HEK293 (cell line): ENCODE results near the gene OR7C1.

Source experiments
- CTCF ChIA-PET: fragments of 350-600 bp; formaldehyde crosslinking; extraction: SDS; loops from one replicate; lab custom pipeline; 2021; ENCODE audit warnings: antibody characterized with exemption; lab: Yijun Ruan, JAX
- POLR2A ChIA-PET: fragments of 300-600 bp; formaldehyde crosslinking; extraction: SDS; loops from one replicate; lab custom pipeline; 2020; ENCODE audit warnings: antibody characterized with exemption, inconsistent platforms; lab: Yijun Ruan, JAX
- H3K27ac ChIP-seq: fragments of 200-500 bp; sonication (Bioruptor generic); 2 replicates; pipeline ENCODE4 v1.5.1; 2014; ENCODE audit warnings: low read depth, low read length, control low read depth, inconsistent platforms; ENCODE audit errors: extremely low read depth
- H3K36me3 ChIP-seq, 2 experiments: fragments of 200-500 bp in 1 of 2; sonication (Bioruptor generic) in 1 of 2; 1 replicate in 1 of 2; 2 replicates in 1 of 2; pipeline ENCODE4 v1.5.1; 2014 to 2017; ENCODE audit warnings: inconsistent platforms in 2 of 2, low read length in 2 of 2; ENCODE audit not compliant: control insufficient read depth in 2 of 2, insufficient read depth in 1 of 2
- H3K4me1 ChIP-seq: fragments of 200-500 bp; sonication (Bioruptor generic); 2 replicates; pipeline ENCODE4 v1.5.1; 2014; ENCODE audit warnings: mild to moderate bottlenecking, low read length, inconsistent platforms; ENCODE audit not compliant: control insufficient read depth, insufficient read depth
- H3K4me3 ChIP-seq: 2 replicates; pipeline ENCODE4 v1.5.1; 2011; ENCODE audit warnings: low read depth, mild to moderate bottlenecking, control low read depth, low read length, moderate library complexity
- H3K9me3 ChIP-seq: fragments of 200-500 bp; sonication (Bioruptor generic); 2 replicates; pipeline ENCODE4 v1.5.1; 2014; ENCODE audit warnings: low read depth, low read length, inconsistent platforms; ENCODE audit not compliant: control insufficient read depth, insufficient read depth
- GLIS2 ChIP-seq: fragments of 450-650 bp; formaldehyde crosslinking; IDR thresholded peaks from 2 replicates; pipeline ENCODE4 v1.5.1; 2016; ENCODE audit warnings: missing biosample characterization, missing genetic modification characterization
- KLF16 ChIP-seq: fragments of 450-650 bp; formaldehyde crosslinking; IDR thresholded peaks from 2 replicates; pipeline ENCODE4 v1.5.1; 2017; ENCODE audit warnings: missing biosample characterization, missing genetic modification characterization
- MYNN ChIP-seq: fragments of 450-650 bp; formaldehyde crosslinking; IDR thresholded peaks from 2 replicates; pipeline ENCODE4 v1.5.1; 2016; ENCODE audit warnings: missing biosample characterization, missing genetic modification characterization, borderline replicate concordance
- RBAK ChIP-seq: fragments of 450-650 bp; formaldehyde crosslinking; IDR thresholded peaks from 2 replicates; pipeline ENCODE4 v1.5.1; 2016; ENCODE audit warnings: missing biosample characterization, missing genetic modification characterization
- ZNF140 ChIP-seq: fragments of 450-650 bp; formaldehyde crosslinking; IDR thresholded peaks from 2 replicates; pipeline ENCODE4 v1.5.1; 2016; ENCODE audit warnings: missing biosample characterization, missing genetic modification characterization
- ZNF223 ChIP-seq: fragments of 450-650 bp; formaldehyde crosslinking; IDR thresholded peaks from 2 replicates; pipeline ENCODE4 v1.5.1; 2016; ENCODE audit warnings: missing biosample characterization, missing genetic modification characterization
- ZNF274 ChIP-seq, 2 experiments: fragments of 200-500 bp in 1 of 2; fragments of 450-650 bp in 1 of 2; sonication (Bioruptor generic) in 1 of 2; formaldehyde crosslinking in 1 of 2; IDR thresholded peaks; 2 replicates each; pipeline versions ENCODE4 v1.5.1 to v1.6.1; 2014 to 2016; ENCODE audit warnings: borderline replicate concordance in 1 of 2, inconsistent platforms in 1 of 2, low read length in 1 of 2, missing biosample characterization in 1 of 2, missing genetic modification characterization in 1 of 2
- ZNF350 ChIP-seq: fragments of 450-650 bp; formaldehyde crosslinking; IDR thresholded peaks from 2 replicates; pipeline ENCODE4 v1.5.0; 2017; ENCODE audit warnings: missing biosample characterization, mild to moderate bottlenecking, missing genetic modification characterization
- ZNF664 ChIP-seq: fragments of 450-650 bp; formaldehyde crosslinking; IDR thresholded peaks from 2 replicates; pipeline ENCODE4 v1.5.1; 2016; ENCODE audit warnings: missing biosample characterization, missing genetic modification characterization
- TF ChIP-seq, protein P1 (sequence below): fragments of 450-650 bp; IDR thresholded peaks from 2 replicates; pipeline ENCODE4 v1.5.1; 2018; ENCODE audit warnings: missing biosample characterization, mild to moderate bottlenecking, missing genetic modification characterization

OR7C1 gene

DNA sequence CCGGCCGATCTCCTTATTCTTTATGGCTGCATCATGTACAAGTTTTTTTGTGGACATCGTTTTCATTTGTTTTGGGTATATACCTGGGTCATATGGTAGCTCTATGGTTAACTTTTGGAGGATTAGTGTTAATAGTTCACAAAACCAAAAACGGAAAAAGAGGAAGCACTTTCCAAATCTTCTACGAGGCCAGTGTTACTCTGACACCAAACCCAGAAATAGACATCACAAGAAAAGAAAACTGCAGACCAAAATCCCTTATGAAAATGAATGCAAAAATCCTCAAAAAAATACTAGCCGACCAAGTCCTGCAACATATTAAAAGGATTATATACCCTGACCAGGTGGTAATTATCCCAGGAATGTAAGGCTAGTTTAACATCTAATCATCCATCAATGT, 86.4 kb downstream of the OR7C1 start:
- Histone ChIP-seq H3K9me3 (no peaks in the 10 kb centered on the region), H3K4me1 (no peaks in the 10 kb centered on the region), H3K4me3 (no peak overlapping the region)
- CTCF ChIA-PET, result interaction anchor here (0.6 to 0.8 kb wide), 2 partner anchors 38 to 96 kb away, joined by 4 read pairs; no protein-coding TSS in a partner anchor
- TF ChIP-seq KLF16 (no peak), RBAK (tag by site-specific recombination) (no peak), GLIS2 (tag by site-specific recombination) (no peak), ZNF140 (tag by site-specific recombination) (no peak), ZNF223 (tag by site-specific recombination) (no peak), MYNN (no peak), ZNF664 (tag by site-specific recombination) (no peak), ZNF274 (IDR thresholded peaks at IDR 0.05; ENCODE audit: low read length) (no peak), ZNF274 (tag by site-specific recombination; IDR thresholded peaks at IDR 0.05; ENCODE audit: borderline replicate concordance) (no peak), ZNF350 (tag by site-specific recombination) (no peak)
- TF ChIP-seq, protein P1, sequence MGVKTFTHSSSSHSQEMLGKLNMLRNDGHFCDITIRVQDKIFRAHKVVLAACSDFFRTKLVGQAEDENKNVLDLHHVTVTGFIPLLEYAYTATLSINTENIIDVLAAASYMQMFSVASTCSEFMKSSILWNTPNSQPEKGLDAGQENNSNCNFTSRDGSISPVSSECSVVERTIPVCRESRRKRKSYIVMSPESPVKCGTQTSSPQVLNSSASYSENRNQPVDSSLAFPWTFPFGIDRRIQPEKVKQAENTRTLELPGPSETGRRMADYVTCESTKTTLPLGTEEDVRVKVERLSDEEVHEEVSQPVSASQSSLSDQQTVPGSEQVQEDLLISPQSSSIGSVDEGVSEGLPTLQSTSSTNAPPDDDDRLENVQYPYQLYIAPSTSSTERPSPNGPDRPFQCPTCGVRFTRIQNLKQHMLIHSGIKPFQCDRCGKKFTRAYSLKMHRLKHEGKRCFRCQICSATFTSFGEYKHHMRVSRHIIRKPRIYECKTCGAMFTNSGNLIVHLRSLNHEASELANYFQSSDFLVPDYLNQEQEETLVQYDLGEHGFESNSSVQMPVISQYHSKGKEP, result no peak
- TF ChIP-seq, all 188 proteins: peak for 0
- POLR2A ChIA-PET, result no interaction called here
- H3K36me3 ChIP-seq, result no peaks in the 10 kb centered on the region
- no peak overlapping the region for H3K27ac ChIP-seq
